Panc1 (cell line): ENCODE data around the gene CUL5. TPM values are rescaled to one million over a fixed set of nuclear protein-coding genes. Genes with fewer than 3 reads are reported as not detected.

Experiments
- ATAC-seq: fragments of 200-7000 bp; cut with Tn5 transposase; 2 replicates; pipeline ENCODE4 v1.9.1; 2020; ENCODE audit warnings: mild to moderate bottlenecking, moderate library complexity
- BruUV-seq: library from RNA; stranded (reverse); fragments of 400-500 nt; replicated peaks from 2 replicates; lab custom pipeline; 2021; lab: Mats Ljungman, UMichigan
- CTCF ChIA-PET: fragments of 300-600 bp; sonication (Branson Sonifier 250); formaldehyde crosslinking; loops from one replicate; lab custom pipeline; 2022; ENCODE audit warnings: antibody characterized with exemption; lab: Charles Lee
- POLR2A ChIA-PET: fragments of 300-600 bp; sonication (Branson Sonifier 250); formaldehyde crosslinking; loops from one replicate; lab custom pipeline; 2022; ENCODE audit warnings: antibody characterized with exemption; lab: Charles Lee
- DNase-seq: peaks from one replicate; pipeline ENCODE4 v3.0.0-alpha.2; 2010; ENCODE audit warnings: low read depth, low spot score
- H3K27ac ChIP-seq: 2 replicates; pipeline ENCODE4 v1.5.1; 2011; ENCODE audit warnings: mild to moderate bottlenecking, low read length, inconsistent platforms
- H3K27me3 ChIP-seq: fragments of 200-500 bp; sonication (Bioruptor generic); 2 replicates; pipeline ENCODE4 v1.6.0; 2014; ENCODE audit warnings: low read length, inconsistent platforms; ENCODE audit not compliant: control insufficient read depth, insufficient read depth
- H3K36me3 ChIP-seq: fragments of 200-500 bp; sonication (Bioruptor generic); 2 replicates; pipeline ENCODE4 v1.5.1; 2014; ENCODE audit warnings: inconsistent platforms, mild to moderate bottlenecking, low read length, moderate library complexity; ENCODE audit not compliant: control insufficient read depth, insufficient read depth
- H3K4me1 ChIP-seq: 2 replicates; pipeline ENCODE4 v1.5.1; 2011; ENCODE audit warnings: inconsistent platforms, mild to moderate bottlenecking, low read length, moderate library complexity; ENCODE audit not compliant: control insufficient read depth, insufficient read depth
- H3K4me3 ChIP-seq, 2 experiments: 2 replicates each; pipeline ENCODE4 v1.5.1; 2011 to 2012; ENCODE audit warnings: low read depth in 2 of 2, low read length in 2 of 2, mild to moderate bottlenecking in 2 of 2, inconsistent platforms in 1 of 2, moderate library complexity in 1 of 2
- H3K9me3 ChIP-seq: fragments of 200-500 bp; sonication (Bioruptor generic); 2 replicates; pipeline ENCODE4 v1.5.1; 2014; ENCODE audit warnings: low read depth, mild to moderate bottlenecking, inconsistent platforms, low read length, moderate library complexity; ENCODE audit not compliant: control insufficient read depth, insufficient read depth
- POLR2AphosphoS5 ChIP-seq: IDR thresholded peaks from 2 replicates; pipeline ENCODE4 v1.6.1; 2012; ENCODE audit warnings: mild to moderate bottlenecking, low read depth, low read length, moderate library complexity
- SIN3A ChIP-seq: IDR thresholded peaks from 2 replicates; pipeline ENCODE4 v1.6.1; 2012; ENCODE audit warnings: low read depth, mild to moderate bottlenecking, low read length, moderate library complexity, borderline replicate concordance; ENCODE audit not compliant: insufficient read depth
- TCF7L2 ChIP-seq: IDR thresholded peaks from 2 replicates; pipeline ENCODE4 v1.6.1; 2011; ENCODE audit warnings: mild to moderate bottlenecking, low read depth, low read length, inconsistent platforms
- in situ Hi-C: cut with HindIII; loops from 2 replicates; pipeline ENCODE4 v1.10.0; 2016; ENCODE audit warnings: low sequenced_read_pairs, low pct_unique_long_range_greater_than_20kb
- intact Hi-C: fragments of 100-400 bp; cut with micrococcal nuclease; formaldehyde crosslinking; loops from one replicate; pipeline ENCODE4 v1.10.0; 2022; ENCODE audit not compliant: unreplicated experiment
- total RNA-seq: library from RNA; stranded (reverse); gene quantifications from one replicate; pipeline ENCODE4 v1.2.1, GENCODE V29; 2021; ENCODE audit not compliant: unreplicated experiment
- TF ChIP-seq, protein P1 (sequence below): fragments of 450-650 bp; IDR thresholded peaks from 2 replicates; pipeline ENCODE4 v1.5.1; 2017; ENCODE audit warnings: mild to moderate bottlenecking
- TF ChIP-seq, protein P2 (sequence below), 2 experiments: IDR thresholded peaks; 2 replicates each; pipeline ENCODE4 v1.6.1; 2011 to 2012; ENCODE audit warnings: low read depth in 2 of 2, control low read depth in 1 of 2, low read length in 1 of 2, mild to moderate bottlenecking in 1 of 2, moderate library complexity in 1 of 2; ENCODE audit not compliant: insufficient read depth in 1 of 2

Gene CUL5
- total RNA-seq, 1 experiment from 2014 or later = 56.5 TPM

- Histone ChIP-seq H3K27ac (no peak overlapping the region), H3K27me3 (no peaks in the 10 kb centered on the region), H3K4me3 (no peak overlapping the region), H3K4me1 (0 out of 2 replicates have a peak, but pooled peaks cover 2% of the 10 kb centered on the region), H3K36me3 (no peaks in the 10 kb centered on the region; the same call in 1 of the 2 replicates), H3K9me3 (no peaks in the 10 kb centered on the region)
- ChIA-PET POLR2A (no interaction called here), CTCF (no interaction called here)
- no TSS peak for BruUV-seq
- in situ Hi-C loops = no loop called here
- DNase-seq (no peak), ATAC-seq (0 out of 2 replicates have a peak, but pooled peaks have one; percentile 10)
- TF ChIP-seq TCF7L2 = no peak
- TF ChIP-seq, protein P1, sequence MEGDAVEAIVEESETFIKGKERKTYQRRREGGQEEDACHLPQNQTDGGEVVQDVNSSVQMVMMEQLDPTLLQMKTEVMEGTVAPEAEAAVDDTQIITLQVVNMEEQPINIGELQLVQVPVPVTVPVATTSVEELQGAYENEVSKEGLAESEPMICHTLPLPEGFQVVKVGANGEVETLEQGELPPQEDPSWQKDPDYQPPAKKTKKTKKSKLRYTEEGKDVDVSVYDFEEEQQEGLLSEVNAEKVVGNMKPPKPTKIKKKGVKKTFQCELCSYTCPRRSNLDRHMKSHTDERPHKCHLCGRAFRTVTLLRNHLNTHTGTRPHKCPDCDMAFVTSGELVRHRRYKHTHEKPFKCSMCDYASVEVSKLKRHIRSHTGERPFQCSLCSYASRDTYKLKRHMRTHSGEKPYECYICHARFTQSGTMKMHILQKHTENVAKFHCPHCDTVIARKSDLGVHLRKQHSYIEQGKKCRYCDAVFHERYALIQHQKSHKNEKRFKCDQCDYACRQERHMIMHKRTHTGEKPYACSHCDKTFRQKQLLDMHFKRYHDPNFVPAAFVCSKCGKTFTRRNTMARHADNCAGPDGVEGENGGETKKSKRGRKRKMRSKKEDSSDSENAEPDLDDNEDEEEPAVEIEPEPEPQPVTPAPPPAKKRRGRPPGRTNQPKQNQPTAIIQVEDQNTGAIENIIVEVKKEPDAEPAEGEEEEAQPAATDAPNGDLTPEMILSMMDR = peak; percentile 23
- intact Hi-C loops = no loop called here
These were observed 102.4 kb downstream of the CUL5 start for GRCh38 chr11:108111126-108111525.

GRCh38 chr11:108112057-108112456, 103.4 kb downstream of the CUL5 start:
- ChIA-PET CTCF (interaction anchor here (0.5 kb wide), 1 partner anchor 436 kb away, joined by 9 read pairs; no protein-coding TSS in a partner anchor), POLR2A (no interaction called here)
- Histone ChIP-seq H3K27me3 (no peaks in the 10 kb centered on the region), H3K27ac (no peak overlapping the region), H3K36me3 (no peaks in the 10 kb centered on the region; the same call in 1 of the 2 replicates), H3K4me1 (0 out of 2 replicates have a peak, but pooled peaks cover 2% of the 10 kb centered on the region), H3K4me3 (no peak overlapping the region), H3K9me3 (no peaks in the 10 kb centered on the region)
- no TSS peak for BruUV-seq
- DNase-seq (no peak), ATAC-seq (no peak)
- intact Hi-C loops (no loop called here), in situ Hi-C loops (no loop called here)
- TF ChIP-seq POLR2AphosphoS5 (no peak), TCF7L2 (no peak), SIN3A (no peak)
- TF ChIP-seq, protein P1 = no peak
- TF ChIP-seq, protein P2, sequence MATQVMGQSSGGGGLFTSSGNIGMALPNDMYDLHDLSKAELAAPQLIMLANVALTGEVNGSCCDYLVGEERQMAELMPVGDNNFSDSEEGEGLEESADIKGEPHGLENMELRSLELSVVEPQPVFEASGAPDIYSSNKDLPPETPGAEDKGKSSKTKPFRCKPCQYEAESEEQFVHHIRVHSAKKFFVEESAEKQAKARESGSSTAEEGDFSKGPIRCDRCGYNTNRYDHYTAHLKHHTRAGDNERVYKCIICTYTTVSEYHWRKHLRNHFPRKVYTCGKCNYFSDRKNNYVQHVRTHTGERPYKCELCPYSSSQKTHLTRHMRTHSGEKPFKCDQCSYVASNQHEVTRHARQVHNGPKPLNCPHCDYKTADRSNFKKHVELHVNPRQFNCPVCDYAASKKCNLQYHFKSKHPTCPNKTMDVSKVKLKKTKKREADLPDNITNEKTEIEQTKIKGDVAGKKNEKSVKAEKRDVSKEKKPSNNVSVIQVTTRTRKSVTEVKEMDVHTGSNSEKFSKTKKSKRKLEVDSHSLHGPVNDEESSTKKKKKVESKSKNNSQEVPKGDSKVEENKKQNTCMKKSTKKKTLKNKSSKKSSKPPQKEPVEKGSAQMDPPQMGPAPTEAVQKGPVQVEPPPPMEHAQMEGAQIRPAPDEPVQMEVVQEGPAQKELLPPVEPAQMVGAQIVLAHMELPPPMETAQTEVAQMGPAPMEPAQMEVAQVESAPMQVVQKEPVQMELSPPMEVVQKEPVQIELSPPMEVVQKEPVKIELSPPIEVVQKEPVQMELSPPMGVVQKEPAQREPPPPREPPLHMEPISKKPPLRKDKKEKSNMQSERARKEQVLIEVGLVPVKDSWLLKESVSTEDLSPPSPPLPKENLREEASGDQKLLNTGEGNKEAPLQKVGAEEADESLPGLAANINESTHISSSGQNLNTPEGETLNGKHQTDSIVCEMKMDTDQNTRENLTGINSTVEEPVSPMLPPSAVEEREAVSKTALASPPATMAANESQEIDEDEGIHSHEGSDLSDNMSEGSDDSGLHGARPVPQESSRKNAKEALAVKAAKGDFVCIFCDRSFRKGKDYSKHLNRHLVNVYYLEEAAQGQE (IDR thresholded peaks at IDR 0.05; ENCODE audit: insufficient read depth in 1 of 2, low read depth in 2 of 2, low read length in 1 of 2) = no peak
